ENCODE data around the gene ASB7. TPM values are rescaled to one million over a fixed set of nuclear protein-coding genes. Genes with fewer than 3 reads are reported as not detected.

ASB7 gene
- total RNA-seq, 1 experiment from 2014 or later: 14.5 TPM

DNA sequence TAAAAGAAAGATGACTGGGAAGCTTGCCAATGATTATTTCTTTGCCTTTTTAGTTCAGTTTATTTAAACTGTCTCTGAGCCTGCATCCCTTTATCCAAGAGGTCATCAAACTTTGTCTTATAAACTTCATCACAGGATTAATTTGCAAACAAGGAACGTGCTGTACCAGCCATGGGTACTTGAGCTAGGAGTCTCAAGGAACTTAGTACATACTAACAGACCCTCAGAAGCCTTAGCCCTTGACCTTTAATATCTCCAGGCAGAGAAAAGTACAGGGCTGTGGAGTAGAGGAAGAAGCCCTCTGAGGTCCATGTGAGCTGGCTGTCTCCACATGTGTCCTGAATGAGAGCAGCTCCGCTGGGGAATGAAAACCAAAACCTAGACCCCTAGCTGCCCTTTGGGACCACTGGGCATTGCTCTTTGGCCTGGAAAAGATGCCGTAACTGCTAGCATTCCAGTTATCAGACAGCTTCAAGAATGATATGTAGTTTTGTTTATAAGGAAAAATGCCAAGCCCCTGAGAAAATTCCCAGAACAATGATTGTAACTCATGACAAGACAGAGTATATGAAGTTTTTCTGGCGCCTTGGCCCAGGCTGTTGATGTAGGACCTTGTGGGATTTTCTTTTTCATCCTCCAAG lies 92.1 kb downstream of the ASB7 start:
- H3K4me1 ChIP-seq (ENCODE audit: insufficient read depth, low read length, poor library complexity, severe bottlenecking): no peaks in the 10 kb centered on the region
- no peak for DNase-seq (ENCODE audit: low spot score)
- H3K27me3 ChIP-seq (replicated peaks; ENCODE audit: insufficient read depth, low read depth, low read length, poor library complexity): peaks cover 3% of the 10 kb centered on the region
- BruUV-seq (replicated peaks): no TSS peak
- no peak overlapping the region for H3K27ac ChIP-seq (ENCODE audit: low read depth, low read length, poor library complexity, severe bottlenecking)
- no peaks in the 10 kb centered on the region for H3K36me3 ChIP-seq (ENCODE audit: insufficient read depth, low read length, poor library complexity, severe bottlenecking)
- no peaks in the 10 kb centered on the region for H3K9me3 ChIP-seq (ENCODE audit: low read depth, low read length, poor library complexity, severe bottlenecking)
- ChIA-PET CTCF (no interaction called here), POLR2A (ENCODE audit: low non-redundant PET) (no interaction called here)
- TF ChIP-seq, protein P1, sequence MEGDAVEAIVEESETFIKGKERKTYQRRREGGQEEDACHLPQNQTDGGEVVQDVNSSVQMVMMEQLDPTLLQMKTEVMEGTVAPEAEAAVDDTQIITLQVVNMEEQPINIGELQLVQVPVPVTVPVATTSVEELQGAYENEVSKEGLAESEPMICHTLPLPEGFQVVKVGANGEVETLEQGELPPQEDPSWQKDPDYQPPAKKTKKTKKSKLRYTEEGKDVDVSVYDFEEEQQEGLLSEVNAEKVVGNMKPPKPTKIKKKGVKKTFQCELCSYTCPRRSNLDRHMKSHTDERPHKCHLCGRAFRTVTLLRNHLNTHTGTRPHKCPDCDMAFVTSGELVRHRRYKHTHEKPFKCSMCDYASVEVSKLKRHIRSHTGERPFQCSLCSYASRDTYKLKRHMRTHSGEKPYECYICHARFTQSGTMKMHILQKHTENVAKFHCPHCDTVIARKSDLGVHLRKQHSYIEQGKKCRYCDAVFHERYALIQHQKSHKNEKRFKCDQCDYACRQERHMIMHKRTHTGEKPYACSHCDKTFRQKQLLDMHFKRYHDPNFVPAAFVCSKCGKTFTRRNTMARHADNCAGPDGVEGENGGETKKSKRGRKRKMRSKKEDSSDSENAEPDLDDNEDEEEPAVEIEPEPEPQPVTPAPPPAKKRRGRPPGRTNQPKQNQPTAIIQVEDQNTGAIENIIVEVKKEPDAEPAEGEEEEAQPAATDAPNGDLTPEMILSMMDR (conservative IDR thresholded peaks at IDR 0.05; ENCODE audit: low read depth, low read length): no peak
- no peak for TF ChIP-seq EZH2 (IDR thresholded peaks at IDR 0.05; ENCODE audit: borderline replicate concordance, low read depth, low read length, poor library complexity, severe bottlenecking)
- intact Hi-C loops (cut with micrococcal nuclease; ENCODE audit: unreplicated experiment): no loop called here
- no peak overlapping the region for H3K4me3 ChIP-seq (ENCODE audit: low read depth, low read length, poor library complexity, severe bottlenecking)

DNA sequence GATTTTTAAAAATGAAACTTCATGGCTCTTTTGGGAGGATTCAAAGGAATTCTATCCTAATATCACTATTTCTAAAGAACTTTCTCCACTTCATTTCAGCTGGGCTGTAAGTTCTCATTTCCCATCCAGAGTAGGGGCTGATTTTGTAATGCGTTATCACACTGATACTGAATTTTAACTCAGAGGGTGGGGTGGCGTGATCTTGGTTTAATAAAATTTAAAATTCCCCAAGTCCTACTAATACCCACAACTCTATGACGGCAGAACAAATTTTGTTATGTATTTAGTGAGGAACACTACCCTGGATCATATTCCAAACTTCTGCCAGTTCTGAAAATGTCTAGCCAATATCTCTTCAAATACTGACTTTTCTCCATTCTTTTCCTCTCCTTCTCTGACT lies 92.7 kb downstream of the ASB7 start:
- intact Hi-C loops (cut with micrococcal nuclease; ENCODE audit: unreplicated experiment): no loop called here
- CTCF ChIA-PET: no interaction called here
- TF ChIP-seq EZH2 (IDR thresholded peaks at IDR 0.05; ENCODE audit: borderline replicate concordance, low read depth, low read length, poor library complexity, severe bottlenecking): no peak
- TF ChIP-seq, protein P1 (conservative IDR thresholded peaks at IDR 0.05; ENCODE audit: low read depth, low read length): no peak
- POLR2A ChIA-PET (ENCODE audit: low non-redundant PET): no interaction called here
- no TSS peak for BruUV-seq (replicated peaks)
- no peak overlapping the region for H3K4me3 ChIP-seq (ENCODE audit: low read depth, low read length, poor library complexity, severe bottlenecking)
- H3K4me1 ChIP-seq (ENCODE audit: insufficient read depth, low read length, poor library complexity, severe bottlenecking): no peaks in the 10 kb centered on the region
- H3K9me3 ChIP-seq (ENCODE audit: low read depth, low read length, poor library complexity, severe bottlenecking): no peaks in the 10 kb centered on the region
- no peak overlapping the region for H3K27ac ChIP-seq (ENCODE audit: low read depth, low read length, poor library complexity, severe bottlenecking)
- no peaks in the 10 kb centered on the region for H3K36me3 ChIP-seq (ENCODE audit: insufficient read depth, low read length, poor library complexity, severe bottlenecking)
- peaks cover 3% of the 10 kb centered on the region for H3K27me3 ChIP-seq (replicated peaks; ENCODE audit: insufficient read depth, low read depth, low read length, poor library complexity)
- DNase-seq (ENCODE audit: low spot score): no peak

DNA sequence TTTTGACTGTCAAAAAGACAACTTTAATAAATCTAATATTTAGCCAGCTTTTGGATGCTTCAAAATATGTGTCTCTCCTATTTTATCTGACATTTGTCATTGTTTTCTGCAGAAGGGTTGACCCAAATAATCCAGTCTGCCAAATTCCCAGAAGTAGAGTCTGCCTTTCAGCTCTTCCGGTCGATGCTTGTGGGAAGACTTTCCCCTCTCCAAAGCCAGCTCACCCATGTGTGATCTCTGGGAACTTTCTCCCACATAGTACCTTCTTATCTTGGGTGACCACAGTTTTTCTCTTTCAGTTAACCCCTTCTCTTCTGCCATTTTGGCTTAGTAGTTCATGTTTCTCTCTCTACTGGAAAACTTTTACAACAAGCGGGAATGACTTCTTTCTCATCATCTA lies 94.1 kb downstream of the ASB7 start:
- ChIA-PET CTCF (no interaction called here), POLR2A (ENCODE audit: low non-redundant PET) (no interaction called here)
- Histone ChIP-seq H3K9me3 (ENCODE audit: low read depth, low read length, poor library complexity, severe bottlenecking) (no peaks in the 10 kb centered on the region), H3K27ac (ENCODE audit: low read depth, low read length, poor library complexity, severe bottlenecking) (no peak overlapping the region), H3K4me3 (ENCODE audit: low read depth, low read length, poor library complexity, severe bottlenecking) (no peak overlapping the region), H3K36me3 (ENCODE audit: insufficient read depth, low read length, poor library complexity, severe bottlenecking) (no peaks in the 10 kb centered on the region), H3K4me1 (ENCODE audit: insufficient read depth, low read length, poor library complexity, severe bottlenecking) (no peaks in the 10 kb centered on the region), H3K27me3 (replicated peaks; ENCODE audit: insufficient read depth, low read depth, low read length, poor library complexity) (peaks cover 3% of the 10 kb centered on the region)
- intact Hi-C loops (cut with micrococcal nuclease; ENCODE audit: unreplicated experiment): no loop called here
- BruUV-seq (replicated peaks): no TSS peak
- no peak for TF ChIP-seq EZH2 (IDR thresholded peaks at IDR 0.05; ENCODE audit: borderline replicate concordance, low read depth, low read length, poor library complexity, severe bottlenecking)
- TF ChIP-seq, protein P1 (conservative IDR thresholded peaks at IDR 0.05; ENCODE audit: low read depth, low read length): no peak
- no peak for DNase-seq (ENCODE audit: low spot score)

Other genes starting within 250 kb of the ASB7 start
- gene CERS3, start 73.6 kb upstream of the ASB7 start, total RNA-seq (2021): not detected in 2 replicates
- 16.1 and 17.3 TPM in 2 replicates for gene LINS1, start 405 bp upstream of the ASB7 start, total RNA-seq (2021)

Measured in A673 (cell line).